ENCODE results near the gene SUSD6.

Gene SUSD6

GRCh38 chr14:69699748-69700303 lies 88.4 kb downstream of the SUSD6 start:
- H3K4me3 ChIP-seq: no peak overlapping the region
- peak overlapping the region in 1 of 21 experiments; percentile 26 for H3K27ac ChIP-seq

GRCh38 chr14:69700575-69700974 lies 89.2 kb downstream of the SUSD6 start:
- H3K4me3 ChIP-seq: no peak overlapping the region
- no peak overlapping the region for H3K27ac ChIP-seq

GRCh38 chr14:69701291-69701690 lies 89.9 kb downstream of the SUSD6 start:
- no peak overlapping the region for H3K4me3 ChIP-seq
- peak overlapping the region in 12 of 21 experiments; percentile 0 to 75 (median 31) for H3K27ac ChIP-seq

GRCh38 chr14:69701857-69702256 lies 90.5 kb downstream of the SUSD6 start:
- Histone ChIP-seq H3K27ac (peak overlapping the region in 12 of 21 experiments; percentile 2 to 75 (median 48)), H3K4me3 (no peak overlapping the region)

GRCh38 chr14:69703047-69704039 lies 91.9 kb downstream of the SUSD6 start:
- H3K4me3 ChIP-seq: no peak overlapping the region
- peak overlapping the region in 13 of 21 experiments; percentile 5 to 75 (median 52) for H3K27ac ChIP-seq

GRCh38 chr14:69704319-69704718 lies 92.9 kb downstream of the SUSD6 start:
- no peak overlapping the region for H3K4me3 ChIP-seq
- H3K27ac ChIP-seq: peak overlapping the region in 3 of 21 experiments; percentile 12 to 31 (median 20)

GRCh38 chr14:69705706-69706105 lies 94.3 kb downstream of the SUSD6 start:
- H3K27ac ChIP-seq: peak overlapping the region in 2 of 21 experiments; percentile 20 to 24
- H3K4me3 ChIP-seq: no peak overlapping the region

- Histone ChIP-seq H3K27ac (no peak overlapping the region), H3K4me3 (no peak overlapping the region)
Observed at GRCh38 chr14:69708049-69708448, 96.7 kb downstream of the SUSD6 start.

- peak overlapping the region in 7 of 21 experiments; percentile 4 to 88 (median 51) for H3K27ac ChIP-seq
- H3K4me3 ChIP-seq: no peak overlapping the region
Observed at GRCh38 chr14:69708586-69709560, 97.5 kb downstream of the SUSD6 start.

- Histone ChIP-seq H3K27ac (peak overlapping the region in 19 of 21 experiments; percentile 3 to 88 (median 75)), H3K4me3 (no peak overlapping the region)
Observed at GRCh38 chr14:69710378-69710777, 99.0 kb downstream of the SUSD6 start.

GRCh38 chr14:69711065-69711464 lies 99.7 kb downstream of the SUSD6 start:
- Histone ChIP-seq H3K27ac (peak overlapping the region in 20 of 21 experiments; percentile 43 to 88 (median 76)), H3K4me3 (no peak overlapping the region)

- Histone ChIP-seq H3K4me3 (no peak overlapping the region), H3K27ac (peak overlapping the region in 20 of 21 experiments; percentile 43 to 88 (median 76))
Observed at GRCh38 chr14:69711477-69711876, 100.1 kb downstream of the SUSD6 start.

GRCh38 chr14:69711881-69712560 lies 100.6 kb downstream of the SUSD6 start:
- peak overlapping the region in 20 of 21 experiments; percentile 28 to 88 (median 76) for H3K27ac ChIP-seq
- H3K4me3 ChIP-seq: no peak overlapping the region

- no peak overlapping the region for H3K4me3 ChIP-seq
- H3K27ac ChIP-seq: peak overlapping the region in 20 of 21 experiments; percentile 12 to 88 (median 76)
Observed at GRCh38 chr14:69712599-69713088, 101.2 kb downstream of the SUSD6 start.

GRCh38 chr14:69713209-69713781 lies 101.9 kb downstream of the SUSD6 start:
- Histone ChIP-seq H3K4me3 (no peak overlapping the region), H3K27ac (peak overlapping the region in 18 of 21 experiments; percentile 12 to 88 (median 76))

- Histone ChIP-seq H3K4me3 (no peak overlapping the region), H3K27ac (peak overlapping the region in 12 of 21 experiments; percentile 0 to 81 (median 46))
Observed at GRCh38 chr14:69713993-69714679, 102.7 kb downstream of the SUSD6 start.

GRCh38 chr14:69715725-69716477 lies 104.5 kb downstream of the SUSD6 start:
- H3K4me3 ChIP-seq: no peak overlapping the region
- peak overlapping the region in 20 of 21 experiments; percentile 31 to 81 (median 68) for H3K27ac ChIP-seq

All from skin epidermis (tissue), 12 donors.